ENCODE data around the gene NCBP3.
"Not testable (repeated sequence)": the region's sequence is repeated elsewhere in the genome, so short reads cannot be mapped to it uniquely, and the experiment has no call there.

The NCBP3 gene

DNA sequence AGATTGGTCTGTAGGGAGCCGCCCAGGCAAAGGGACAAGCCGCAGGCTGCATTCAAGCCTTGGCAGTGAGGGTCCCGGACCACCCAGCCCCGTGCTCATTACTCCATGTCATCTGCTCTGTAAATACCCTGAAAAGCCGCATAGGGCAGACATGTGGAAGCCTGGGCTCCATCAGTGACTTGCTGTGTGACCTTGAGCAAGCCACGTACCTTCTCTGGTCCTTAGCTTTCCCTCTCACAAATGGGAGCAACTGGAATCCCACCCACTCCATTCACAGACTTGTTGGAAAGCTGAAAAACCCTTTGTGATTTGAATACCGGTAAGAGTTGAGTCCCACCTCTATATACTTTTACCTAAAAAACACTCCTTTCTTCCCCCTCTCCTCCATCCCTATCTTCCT lies 34.9 kb upstream of the NCBP3 start:
- no peak for DNase-seq

DNA sequence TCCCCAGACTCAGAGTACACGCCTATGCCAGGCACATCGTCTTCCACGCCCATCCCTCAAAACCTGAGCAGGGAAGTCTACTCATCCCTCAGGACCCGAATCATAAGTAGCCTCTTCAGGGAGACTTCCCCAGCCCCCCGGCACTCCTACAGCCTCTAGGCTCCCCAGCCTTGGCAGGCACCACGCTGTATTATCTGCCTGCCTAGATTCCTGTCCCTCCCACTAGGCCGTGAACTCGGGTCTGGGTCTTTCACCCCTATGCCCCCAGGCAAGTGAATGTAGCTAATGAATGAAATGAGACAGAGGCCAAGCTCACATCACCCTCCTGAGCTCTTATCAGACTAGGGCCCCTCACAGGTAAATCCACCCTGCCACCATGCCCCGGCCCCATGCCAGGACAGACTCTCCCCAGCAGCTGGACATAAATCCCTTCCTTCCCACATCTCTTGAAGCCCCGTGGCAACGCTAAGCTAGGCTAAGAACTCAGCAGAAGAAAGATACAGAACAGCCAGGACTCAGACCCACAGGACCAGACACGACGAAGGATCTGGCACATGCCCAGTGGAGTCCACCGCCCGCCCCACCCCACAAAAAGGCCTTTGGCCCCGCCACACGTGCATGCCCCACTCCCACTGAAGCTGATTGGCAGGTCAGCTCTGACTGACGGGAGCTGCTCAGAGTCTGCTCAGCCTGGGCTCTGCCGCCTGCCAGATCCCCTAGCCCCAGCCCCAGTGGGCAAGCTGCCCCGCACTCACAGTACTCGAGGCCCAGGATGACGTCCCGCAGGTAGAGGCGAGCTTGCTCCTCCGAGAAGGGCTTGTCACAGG lies 33.8 kb upstream of the NCBP3 start:
- no peak for DNase-seq

GRCh38 chr17:3879186-3879585 lies 33.1 kb upstream of the NCBP3 start:
- no peak for DNase-seq

GRCh38 chr17:3877220-3877619 lies 31.2 kb upstream of the NCBP3 start:
- no peak for DNase-seq

GRCh38 chr17:3875317-3875716 lies 29.3 kb upstream of the NCBP3 start:
- no peak for DNase-seq

- no peak for DNase-seq
Measured at GRCh38 chr17:3873862-3874261, 27.8 kb upstream of the NCBP3 start.

- DNase-seq, result no peak
Measured at GRCh38 chr17:3870871-3871306, 24.8 kb upstream of the NCBP3 start.

GRCh38 chr17:3867606-3868005 lies 21.6 kb upstream of the NCBP3 start:
- no peak for DNase-seq

DNA sequence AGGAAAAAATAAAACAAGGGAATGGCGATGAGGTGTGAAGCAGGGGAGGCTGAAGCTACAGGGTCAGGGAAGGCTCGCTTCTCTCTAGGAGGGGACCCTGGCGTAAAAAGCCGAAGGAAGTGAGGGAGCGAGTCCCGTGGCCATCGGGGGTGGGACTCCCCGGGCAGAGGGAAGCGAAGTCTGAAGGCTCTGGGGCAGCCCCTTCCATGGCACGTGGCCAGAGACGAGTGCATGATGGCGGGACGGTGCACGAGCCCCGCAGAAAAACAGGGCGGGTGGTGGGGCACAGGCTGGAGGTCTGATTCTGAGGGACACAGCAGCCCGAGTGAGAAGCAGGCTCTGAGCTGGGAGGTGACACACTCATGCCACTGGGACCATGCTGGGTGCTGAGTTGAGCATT lies 21.1 kb upstream of the NCBP3 start:
- no peak for DNase-seq

- no peak for DNase-seq
Measured at GRCh38 chr17:3866276-3866675, 20.2 kb upstream of the NCBP3 start.

GRCh38 chr17:3865176-3865575 lies 19.1 kb upstream of the NCBP3 start:
- DNase-seq, result no peak

DNA sequence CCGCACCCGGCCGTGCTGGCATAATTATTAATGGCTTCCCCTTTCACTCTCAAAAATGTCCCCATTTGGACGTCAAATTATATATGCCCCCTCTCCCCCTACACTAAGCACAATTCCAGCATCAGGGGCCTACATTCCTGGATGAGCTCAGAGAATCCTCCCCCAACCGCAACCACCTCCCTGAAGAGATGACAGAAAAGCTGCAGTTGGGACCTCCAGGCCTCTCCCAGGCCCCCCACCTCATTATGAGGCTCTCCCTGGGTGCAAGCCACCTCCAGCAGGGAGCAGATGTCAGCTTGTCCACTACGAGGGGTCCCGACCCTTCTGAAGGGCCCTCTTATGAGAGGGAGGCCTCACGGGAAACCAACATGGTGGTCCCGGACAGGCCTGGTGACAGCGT lies 18.5 kb upstream of the NCBP3 start:
- no peak for DNase-seq

DNA sequence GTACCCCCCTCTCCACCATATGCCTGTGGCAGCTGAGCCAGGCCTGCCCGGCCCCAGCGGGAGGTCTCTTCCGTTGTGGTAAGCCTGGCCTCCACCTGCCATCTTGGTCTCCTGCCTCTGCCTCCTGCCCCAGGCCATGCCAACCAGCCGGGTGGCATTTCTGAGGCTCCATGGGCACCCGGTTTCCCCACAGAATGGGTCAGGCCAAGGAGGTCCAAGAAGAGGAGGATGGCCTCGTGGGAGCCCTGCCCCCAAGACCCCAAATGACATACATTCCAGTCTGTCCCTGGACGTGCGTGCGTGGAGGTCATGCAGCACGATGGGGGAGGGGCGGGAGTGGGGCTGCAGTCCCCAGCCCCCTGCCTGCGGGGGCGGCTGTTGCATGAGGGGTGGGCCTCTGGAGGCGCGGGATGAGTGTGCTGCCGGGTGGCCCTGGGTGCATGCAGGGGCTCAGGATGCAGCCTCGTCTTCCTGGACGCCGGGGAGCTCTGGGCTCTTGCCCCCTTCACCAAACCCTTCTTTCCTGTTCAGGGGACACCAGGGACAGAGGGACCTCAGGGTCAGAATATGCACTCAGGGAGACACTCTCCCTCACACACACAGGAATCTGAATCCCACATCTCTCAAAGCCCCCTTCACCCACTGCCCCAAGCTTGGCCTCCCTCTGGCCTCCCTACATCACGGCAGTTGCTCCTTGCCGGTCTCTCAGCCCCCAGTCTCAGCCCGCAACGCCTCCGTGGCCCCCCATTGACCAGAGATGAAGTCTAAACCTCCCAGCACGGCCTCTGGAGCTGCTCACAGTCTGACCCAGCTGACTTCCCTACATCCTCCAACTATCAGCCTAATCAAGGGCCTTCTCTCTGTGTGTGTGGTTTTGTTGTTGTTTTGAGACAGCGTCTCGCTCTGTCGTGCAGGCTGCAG lies 16.0 kb upstream of the NCBP3 start:
- DNase-seq, result no peak

GRCh38 chr17:3860939-3861700 lies 15.1 kb upstream of the NCBP3 start:
- no peak for DNase-seq

GRCh38 chr17:3859940-3860339 lies 13.9 kb upstream of the NCBP3 start:
- no peak for DNase-seq

DNA sequence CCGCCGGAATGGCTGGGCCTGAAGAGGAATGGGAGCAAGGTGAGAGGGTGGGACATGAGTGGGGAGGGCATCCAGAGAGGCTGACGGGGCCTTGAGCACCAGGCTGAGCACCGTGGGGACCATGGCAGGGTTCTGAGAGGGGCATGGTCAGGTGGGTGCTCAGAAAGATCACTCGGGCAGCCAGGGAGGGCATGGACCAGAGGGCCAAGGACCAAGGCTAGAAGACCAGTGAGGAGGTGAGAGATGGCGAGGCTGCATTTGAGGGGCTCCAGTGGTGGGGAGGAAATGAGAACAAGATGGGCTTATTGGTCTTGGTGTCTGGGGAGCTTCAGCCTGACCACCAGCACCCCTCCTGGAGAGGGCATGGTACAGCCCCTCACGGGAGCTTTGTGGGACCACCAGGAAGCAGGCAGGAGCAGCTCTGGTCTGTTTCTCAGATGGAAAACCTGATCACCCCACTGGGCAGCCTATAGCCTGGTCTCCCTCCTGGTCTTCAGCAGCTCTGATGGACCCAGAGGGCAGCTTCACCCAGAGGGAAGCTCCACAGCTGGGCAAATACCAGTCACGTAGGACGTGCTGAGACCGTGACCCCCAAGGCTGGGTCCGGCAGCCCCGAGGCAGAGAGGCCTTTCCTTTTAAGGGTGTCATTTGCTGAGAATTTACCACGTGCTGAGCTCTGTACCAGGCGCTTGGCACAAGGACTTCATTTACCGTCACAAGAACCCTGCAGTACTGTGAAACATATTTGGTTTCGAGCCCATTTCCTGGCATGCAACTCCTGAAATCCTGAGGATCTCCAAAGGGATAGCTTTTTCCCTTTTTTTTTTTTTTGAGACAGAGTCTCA lies 11.4 kb upstream of the NCBP3 start:
- no peak for DNase-seq

- DNase-seq, result not testable (repeated sequence)
Measured at GRCh38 chr17:3854204-3854603, 8.2 kb upstream of the NCBP3 start.

DNA sequence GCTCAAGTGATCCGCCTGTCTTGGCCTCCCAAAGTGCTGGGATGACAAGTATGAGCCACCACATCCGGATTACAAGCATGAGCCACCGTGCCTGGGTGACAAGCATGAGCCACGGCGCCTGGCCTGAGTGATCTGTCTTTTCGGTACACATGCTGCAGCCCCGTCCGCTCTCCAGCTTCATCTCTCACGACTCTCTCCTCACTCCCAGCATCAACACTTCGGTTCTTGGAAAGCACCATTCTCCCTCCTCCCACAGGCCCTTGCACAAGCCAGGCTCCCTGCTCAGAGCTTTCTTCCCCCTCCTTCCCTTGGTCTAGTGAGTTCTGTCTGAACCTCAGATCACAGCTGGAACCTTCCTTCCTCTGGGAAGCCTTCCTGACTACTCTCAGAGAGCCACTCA lies 6.5 kb upstream of the NCBP3 start:
- no peak for DNase-seq

- no peak for DNase-seq
Measured at GRCh38 chr17:3851461-3852100, 5.5 kb upstream of the NCBP3 start.

GRCh38 chr17:3848229-3848835 lies 2.3 kb upstream of the NCBP3 start:
- no peak for DNase-seq

- no peak for DNase-seq
Measured at GRCh38 chr17:3847165-3847670, 1.2 kb upstream of the NCBP3 start.
